ENCODE data around the gene MTG1.
"Not testable (repeated sequence)": the region's sequence is repeated elsewhere in the genome, so short reads cannot be mapped to it uniquely, and the experiment has no call there.

The MTG1 gene

DNA sequence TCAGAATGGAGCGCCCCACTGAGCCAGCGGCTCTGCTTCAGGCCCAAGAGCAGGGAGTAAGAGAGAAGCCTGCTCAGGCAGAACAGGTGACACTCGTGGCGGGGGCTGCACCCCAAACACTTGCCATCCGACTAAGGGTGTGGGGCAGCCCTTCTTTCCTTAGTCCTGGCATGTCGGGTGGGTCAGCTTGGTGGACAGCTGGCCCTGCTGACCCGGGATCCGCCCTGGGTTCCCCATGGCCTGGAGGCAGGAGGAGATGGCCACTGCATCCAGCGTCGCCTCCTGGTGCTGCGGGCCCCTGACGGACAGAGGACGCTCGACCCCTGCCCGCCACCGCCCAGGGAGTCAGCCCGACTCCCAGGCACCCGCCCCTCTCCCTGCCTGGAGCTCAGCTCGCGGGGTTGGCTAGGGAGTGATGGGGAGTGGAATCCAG, 16.1 kb upstream of the MTG1 start:
- Histone ChIP-seq H3K4me3 (peak overlapping the region; percentile 49), H3K9me3 (no peaks in the 10 kb centered on the region), H3K27me3 (ENCODE audit: low read depth) (no peaks in the 10 kb centered on the region), H3K4me1 (peaks cover 31% of the 10 kb centered on the region), H3K36me3 (replicated peaks) (no peaks in the 10 kb centered on the region)
- in situ Hi-C loops (cut with MboI; ENCODE audit: low sequenced_read_pairs): no loop called here
- no peak for DNase-seq (ENCODE audit: low spot score in 2 of 2)

DNA sequence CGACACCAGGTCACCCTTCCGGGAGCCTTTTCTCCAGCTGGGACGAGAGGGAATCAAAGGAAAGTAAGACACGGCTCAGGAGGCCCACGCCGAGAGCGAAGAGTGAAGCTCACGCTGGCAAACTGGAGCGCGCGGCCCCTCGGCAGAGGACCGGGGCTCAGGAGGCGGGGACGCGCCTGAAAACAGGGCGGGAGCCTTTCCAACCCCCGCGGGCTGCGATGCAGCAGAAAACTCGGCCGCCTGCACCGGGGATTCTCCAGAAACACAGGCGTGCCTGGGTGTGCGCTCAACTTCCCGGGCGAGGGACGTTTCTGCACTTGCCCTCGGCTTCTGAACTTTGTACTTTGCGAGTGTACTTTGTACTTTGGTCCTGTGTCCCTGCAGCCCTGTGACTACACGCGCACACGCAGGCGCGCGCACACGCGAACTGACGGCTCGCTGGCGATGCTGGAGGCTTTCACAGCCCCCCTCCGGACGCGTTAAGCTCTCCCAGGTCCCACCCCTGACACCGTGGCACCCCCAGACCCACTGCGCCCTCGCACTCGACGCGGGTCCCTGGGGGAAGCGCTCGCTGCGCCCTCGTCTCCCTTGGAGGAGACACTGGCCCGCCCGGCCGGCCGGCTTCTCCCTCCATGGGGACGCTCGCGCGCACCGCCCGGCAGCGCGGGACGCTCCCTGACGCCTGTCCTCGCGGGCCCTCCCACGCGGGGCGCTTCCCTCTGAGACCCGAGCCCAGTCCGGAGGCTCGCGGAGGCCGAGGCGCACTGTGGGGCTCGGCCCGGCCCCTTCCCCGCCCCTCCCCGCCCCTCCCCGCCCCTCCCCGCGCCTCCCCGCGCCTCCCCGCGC, 15.5 kb upstream of the MTG1 start:
- H3K9me3 ChIP-seq: no peaks in the 10 kb centered on the region
- H3K27me3 ChIP-seq (ENCODE audit: low read depth): no peaks in the 10 kb centered on the region
- no peaks in the 10 kb centered on the region for H3K36me3 ChIP-seq (replicated peaks)
- peak; percentile 32 to 72 for DNase-seq (ENCODE audit: low spot score in 2 of 2)
- in situ Hi-C loops (cut with MboI; ENCODE audit: low sequenced_read_pairs): no loop called here
- H3K4me3 ChIP-seq: peak overlapping the region; percentile 49
- peaks cover 31% of the 10 kb centered on the region for H3K4me1 ChIP-seq

DNA sequence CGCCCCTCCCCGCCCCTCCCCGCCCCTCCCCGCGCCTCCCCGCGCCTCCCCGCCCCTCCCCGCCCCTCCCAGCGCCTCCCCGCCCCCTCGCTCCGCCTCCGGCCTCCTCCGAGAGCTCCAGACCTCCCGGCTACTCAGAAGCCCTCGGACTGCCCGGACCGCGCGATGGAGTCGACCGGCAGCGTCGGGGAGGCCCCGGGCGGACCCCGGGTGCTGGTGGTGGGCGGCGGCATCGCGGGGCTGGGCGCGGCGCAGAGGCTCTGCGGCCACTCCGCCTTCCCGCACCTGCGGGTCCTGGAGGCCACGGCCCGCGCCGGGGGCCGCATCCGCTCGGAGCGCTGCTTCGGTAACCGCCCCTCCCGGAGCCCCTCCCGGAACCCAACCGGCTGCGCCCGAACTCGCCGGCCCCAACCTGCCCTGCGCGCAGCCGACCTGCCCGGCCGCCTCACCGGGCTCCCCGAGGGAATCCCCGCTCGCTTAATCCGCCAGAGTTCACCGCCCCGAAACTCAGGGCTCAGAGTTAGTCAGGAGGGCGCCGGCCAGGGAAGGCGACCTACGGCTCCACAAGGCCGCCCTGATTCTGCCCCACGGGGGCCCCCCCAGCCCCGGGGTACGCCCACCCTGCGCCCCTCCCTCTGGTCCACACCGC, 14.7 kb upstream of the MTG1 start, which contains the start of gene PAOX:
Gene PAOX, plus strand, starts transcription at position 111 of the 649 bp plus-strand sequence. Its CDS starts 55 bp downstream, at position 166.
- Histone ChIP-seq H3K4me1 (peaks cover 25% of the 10 kb centered on the region), H3K4me3 (peak within 1 kb of the TSS; percentile 49), H3K9me3 (no peaks in the 10 kb centered on the region), H3K36me3 (replicated peaks) (no peaks in the 10 kb centered on the region), H3K27me3 (ENCODE audit: low read depth) (no peaks in the 10 kb centered on the region)
- in situ Hi-C loops (cut with MboI; ENCODE audit: low sequenced_read_pairs): no loop called here
- peak in 1 of 2 experiments; percentile 75 for DNase-seq (ENCODE audit: low spot score in 2 of 2)

DNA sequence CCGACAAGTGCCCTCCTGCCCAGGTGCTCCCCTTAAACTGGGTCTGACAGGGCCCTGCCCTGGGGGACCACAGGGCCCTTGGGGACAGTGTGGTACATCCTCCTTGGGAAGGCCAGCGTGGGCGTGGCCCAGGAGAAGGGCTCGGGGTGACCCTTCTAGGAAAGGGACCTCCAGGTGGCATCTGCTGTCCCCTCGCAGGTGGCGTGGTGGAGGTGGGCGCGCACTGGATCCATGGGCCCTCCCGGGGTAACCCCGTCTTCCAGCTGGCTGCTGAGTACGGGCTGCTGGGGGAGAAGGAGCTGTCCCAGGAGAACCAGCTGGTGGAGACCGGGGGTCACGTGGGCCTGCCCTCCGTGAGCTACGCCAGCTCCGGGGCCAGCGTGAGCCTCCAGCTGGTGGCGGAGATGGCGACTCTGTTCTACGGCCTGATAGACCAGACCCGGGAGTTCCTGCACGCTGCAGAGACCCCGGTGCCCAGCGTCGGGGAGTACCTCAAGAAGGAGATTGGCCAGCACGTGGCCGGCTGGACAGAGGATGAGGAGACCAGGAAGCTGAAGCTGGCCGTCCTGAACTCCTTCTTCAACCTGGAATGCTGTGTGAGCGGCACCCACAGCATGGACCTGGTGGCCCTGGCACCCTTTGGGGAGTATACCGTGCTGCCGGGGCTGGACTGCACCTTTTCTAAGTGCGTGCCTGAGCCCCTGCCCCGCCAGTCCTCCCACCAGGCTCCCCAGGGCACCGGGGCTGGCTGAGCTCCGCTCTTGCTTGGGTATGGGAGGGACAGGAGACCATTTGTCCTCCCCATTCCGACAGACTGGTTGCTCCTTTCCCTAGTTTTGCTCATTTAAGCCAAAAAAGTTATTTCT, 13.9 kb upstream of the MTG1 start:
- Histone ChIP-seq H3K4me1 (peaks cover 17% of the 10 kb centered on the region), H3K4me3 (no peak overlapping the region), H3K9me3 (no peaks in the 10 kb centered on the region), H3K36me3 (replicated peaks) (no peaks in the 10 kb centered on the region), H3K27me3 (ENCODE audit: low read depth) (no peaks in the 10 kb centered on the region)
- DNase-seq (ENCODE audit: low spot score in 2 of 2): no peak
- in situ Hi-C loops (cut with MboI; ENCODE audit: low sequenced_read_pairs): no loop called here

DNA sequence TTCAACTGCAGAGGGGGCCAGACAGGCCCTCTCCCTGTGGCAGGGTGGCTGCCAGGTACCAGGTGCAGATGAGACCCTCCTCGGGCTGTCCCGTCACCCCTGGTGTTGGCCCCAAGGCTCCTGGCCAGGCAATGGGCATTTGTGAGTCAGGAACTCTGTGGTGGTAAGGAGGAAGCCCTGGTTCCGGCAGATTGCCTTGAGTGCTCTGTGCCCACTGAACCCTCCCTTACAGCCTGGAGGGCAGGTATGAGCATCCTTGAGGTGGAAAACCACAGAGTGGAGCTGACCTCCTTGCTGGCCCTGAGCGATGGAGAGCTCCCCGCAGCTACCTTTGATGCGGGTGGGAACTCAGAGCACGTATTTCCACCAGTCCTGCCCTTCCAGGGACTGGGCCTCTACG, 12.9 kb upstream of the MTG1 start:
- no peaks in the 10 kb centered on the region for H3K9me3 ChIP-seq
- no peak overlapping the region for H3K4me3 ChIP-seq
- in situ Hi-C loops (cut with MboI; ENCODE audit: low sequenced_read_pairs): no loop called here
- H3K36me3 ChIP-seq (replicated peaks): no peaks in the 10 kb centered on the region
- DNase-seq (ENCODE audit: low spot score in 2 of 2): no peak
- peaks cover 9% of the 10 kb centered on the region for H3K4me1 ChIP-seq
- no peaks in the 10 kb centered on the region for H3K27me3 ChIP-seq (ENCODE audit: low read depth)

DNA sequence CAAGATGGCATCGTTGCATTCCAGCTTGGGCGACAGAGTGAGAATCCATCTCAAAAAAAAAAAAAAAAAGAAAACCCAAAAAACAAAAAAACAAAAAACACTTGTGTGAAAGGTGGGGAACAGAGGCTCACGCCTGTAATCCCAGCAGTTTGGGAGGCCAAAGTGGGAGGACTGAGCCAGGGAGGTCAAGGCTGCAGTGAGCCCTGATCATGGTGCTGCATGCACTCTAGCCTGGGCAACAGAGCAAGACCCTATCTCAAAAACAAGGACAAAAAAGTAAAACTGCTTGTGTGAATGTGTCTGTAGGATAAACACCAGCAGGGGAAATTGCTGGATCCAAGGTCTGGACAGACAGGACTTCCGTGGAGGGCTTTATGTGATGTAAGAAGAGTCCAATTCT, 10.4 kb upstream of the MTG1 start:
- no peak for DNase-seq (ENCODE audit: low spot score in 2 of 2)
- in situ Hi-C loops (cut with MboI; ENCODE audit: low sequenced_read_pairs): no loop called here
- no peaks in the 10 kb centered on the region for H3K27me3 ChIP-seq (ENCODE audit: low read depth)
- no peaks in the 10 kb centered on the region for H3K4me1 ChIP-seq
- H3K4me3 ChIP-seq: no peak overlapping the region
- H3K36me3 ChIP-seq (replicated peaks): no peaks in the 10 kb centered on the region
- no peaks in the 10 kb centered on the region for H3K9me3 ChIP-seq

DNA sequence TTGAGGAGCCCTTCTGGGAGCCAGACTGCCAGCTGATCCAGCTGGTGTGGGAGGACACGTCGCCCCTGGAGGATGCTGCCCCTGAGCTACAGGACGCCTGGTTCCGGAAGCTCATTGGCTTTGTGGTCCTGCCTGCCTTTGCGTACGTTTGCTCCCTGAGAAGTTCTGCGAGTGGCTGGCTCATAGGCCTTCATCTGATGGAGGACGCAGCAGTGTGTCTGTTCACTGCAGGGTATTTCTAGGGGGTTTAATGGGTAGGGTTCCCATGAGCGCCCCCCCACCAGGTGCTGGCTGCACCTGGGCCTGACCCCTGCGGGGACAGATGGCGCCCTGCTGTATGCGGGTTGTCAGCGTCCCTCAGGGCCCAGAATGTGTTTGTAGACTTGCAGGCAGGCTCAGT, 9.9 kb upstream of the MTG1 start:
- DNase-seq (ENCODE audit: low spot score in 2 of 2): no peak
- no peak overlapping the region for H3K4me3 ChIP-seq
- in situ Hi-C loops (cut with MboI; ENCODE audit: low sequenced_read_pairs): no loop called here
- no peaks in the 10 kb centered on the region for H3K9me3 ChIP-seq
- H3K4me1 ChIP-seq: no peaks in the 10 kb centered on the region
- no peaks in the 10 kb centered on the region for H3K27me3 ChIP-seq (ENCODE audit: low read depth)
- H3K36me3 ChIP-seq (replicated peaks): no peaks in the 10 kb centered on the region

DNA sequence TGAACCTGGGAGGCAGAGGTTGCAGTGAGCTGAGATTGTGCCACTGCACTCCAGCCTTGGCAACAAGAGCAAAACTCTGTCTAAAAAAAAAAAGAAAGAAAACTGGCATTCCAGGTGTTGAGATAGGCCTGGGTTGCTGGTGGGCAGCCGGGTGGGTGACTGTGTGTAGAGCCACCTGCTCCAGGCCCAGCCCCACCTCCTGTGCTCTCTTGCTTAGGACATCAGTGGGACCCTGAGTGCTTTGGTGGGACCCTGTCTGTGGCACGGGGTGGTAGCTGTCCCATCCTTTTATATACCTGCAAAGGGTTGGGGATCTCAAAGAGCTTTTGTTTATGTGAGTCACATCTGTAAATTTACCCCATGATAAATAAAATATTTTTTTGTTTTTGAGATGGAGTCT, 8.7 kb upstream of the MTG1 start:
- H3K27me3 ChIP-seq (ENCODE audit: low read depth): no peaks in the 10 kb centered on the region
- H3K9me3 ChIP-seq: no peaks in the 10 kb centered on the region
- DNase-seq (ENCODE audit: low spot score in 2 of 2): no peak
- no peaks in the 10 kb centered on the region for H3K36me3 ChIP-seq (replicated peaks)
- in situ Hi-C loops (cut with MboI; ENCODE audit: low sequenced_read_pairs): no loop called here
- no peak overlapping the region for H3K4me3 ChIP-seq
- no peaks in the 10 kb centered on the region for H3K4me1 ChIP-seq

DNA sequence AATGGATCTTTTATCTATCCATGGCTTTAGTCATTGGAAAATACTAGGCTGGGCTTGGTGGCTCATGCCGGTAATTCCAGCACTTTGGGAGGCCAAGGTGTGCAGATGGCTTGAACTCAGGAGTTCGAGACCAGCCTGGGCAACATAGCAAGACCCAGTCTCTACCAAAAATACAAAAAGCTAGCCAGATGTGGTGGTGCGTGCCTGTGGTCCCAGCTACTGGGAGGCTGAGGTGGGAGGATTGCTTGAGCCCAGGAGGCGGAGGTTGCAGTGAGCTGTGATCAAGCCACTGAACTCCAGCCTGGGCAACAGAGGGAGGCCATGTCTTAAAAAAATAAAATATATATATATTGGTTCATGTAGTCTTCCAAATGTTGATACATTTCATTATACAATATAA, 7.0 kb upstream of the MTG1 start:
- H3K4me1 ChIP-seq; DNase-seq (ENCODE audit: low spot score in 2 of 2); H3K36me3 ChIP-seq (replicated peaks); in situ Hi-C loops (cut with MboI; ENCODE audit: low sequenced_read_pairs); H3K4me3 ChIP-seq; H3K9me3 ChIP-seq; H3K27me3 ChIP-seq (ENCODE audit: low read depth): not testable (repeated sequence)

DNA sequence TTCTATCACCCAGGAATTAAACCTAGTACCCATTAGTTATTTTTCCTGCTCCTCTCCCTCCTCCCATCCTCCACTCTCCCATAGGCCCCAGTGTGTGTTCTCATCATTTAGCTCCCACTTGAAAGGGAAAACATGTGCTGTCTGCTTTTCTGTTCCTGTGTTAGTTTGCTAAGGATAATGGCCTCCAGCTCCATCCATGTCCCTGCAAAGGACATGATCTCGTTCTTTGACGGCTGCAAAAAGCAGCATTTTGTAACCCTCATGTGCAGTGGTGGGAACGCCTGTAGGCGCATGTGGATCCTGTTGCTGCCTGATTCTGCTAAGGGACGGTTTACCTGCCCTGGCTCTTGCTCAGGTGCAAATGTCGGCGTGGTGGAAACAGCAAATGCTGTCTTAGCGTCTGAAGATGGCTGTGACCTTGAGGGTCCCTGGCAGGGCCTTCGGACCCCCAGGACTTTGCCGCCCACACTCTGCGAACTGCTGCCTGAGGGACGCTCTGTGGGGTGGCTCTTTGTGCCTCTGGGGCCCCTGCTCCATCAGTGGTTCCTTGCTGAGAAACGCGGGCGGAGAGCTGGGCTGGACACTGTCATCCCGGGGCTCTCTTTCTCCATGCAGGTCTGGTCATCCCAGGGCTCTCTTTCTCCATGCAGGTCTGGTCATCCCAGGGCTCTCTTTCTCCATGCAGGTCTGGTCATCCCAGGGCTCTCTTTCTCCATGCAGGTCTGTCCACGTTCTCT, 5.6 kb upstream of the MTG1 start:
- Histone ChIP-seq H3K36me3 (replicated peaks) (no peaks in the 10 kb centered on the region), H3K9me3 (no peaks in the 10 kb centered on the region), H3K4me1 (peaks cover under 1% of the 10 kb centered on the region; the same call in 1 of the 2 replicates), H3K27me3 (ENCODE audit: low read depth) (no peaks in the 10 kb centered on the region), H3K4me3 (no peak overlapping the region)
- no peak for DNase-seq (ENCODE audit: low spot score in 2 of 2)
- in situ Hi-C loops (cut with MboI; ENCODE audit: low sequenced_read_pairs): no loop called here

DNA sequence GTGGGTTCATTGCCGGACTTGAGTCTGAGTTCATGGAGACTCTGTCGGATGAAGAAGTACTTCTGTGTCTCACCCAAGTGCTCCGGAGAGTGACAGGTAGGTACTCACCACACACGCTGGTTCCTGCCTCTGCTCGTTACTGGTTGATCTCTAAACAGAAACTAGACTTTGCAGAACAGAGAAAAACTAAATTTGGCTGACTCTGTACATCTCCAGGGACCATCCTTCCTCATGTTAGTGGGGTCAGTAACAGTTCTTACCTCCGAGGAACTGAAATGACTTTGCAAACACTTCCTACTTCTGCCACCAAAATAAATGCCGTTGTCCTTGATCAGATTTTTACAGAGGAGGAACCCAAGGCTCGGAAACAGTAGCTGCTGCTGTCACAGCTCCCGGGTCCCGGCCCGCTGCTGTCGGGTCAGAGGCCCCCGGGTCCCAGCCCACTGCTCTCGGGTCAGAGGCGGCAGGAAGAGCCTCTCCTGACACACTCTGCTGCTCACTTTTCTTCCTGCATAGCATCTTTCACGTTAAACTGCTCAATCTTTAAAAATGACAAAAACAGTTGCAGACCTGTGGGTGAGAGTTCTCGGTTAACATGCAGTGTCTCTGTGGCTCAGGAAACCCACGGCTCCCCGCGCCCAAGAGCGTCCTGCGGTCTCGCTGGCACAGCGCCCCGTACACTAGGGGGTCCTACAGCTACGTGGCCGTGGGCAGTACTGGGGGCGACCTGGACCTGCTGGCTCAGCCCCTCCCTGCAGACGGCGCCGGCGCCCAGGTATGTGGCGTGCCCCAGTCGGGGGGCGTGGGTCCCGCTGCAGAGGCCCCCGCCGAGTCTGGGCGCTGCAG, 4.8 kb upstream of the MTG1 start:
- in situ Hi-C loops (cut with MboI; ENCODE audit: low sequenced_read_pairs): no loop called here
- H3K9me3 ChIP-seq: no peaks in the 10 kb centered on the region
- peaks cover under 1% of the 10 kb centered on the region; the same call in 1 of the 2 replicates for H3K36me3 ChIP-seq (replicated peaks)
- no peaks in the 10 kb centered on the region for H3K27me3 ChIP-seq (ENCODE audit: low read depth)
- H3K4me3 ChIP-seq: no peak overlapping the region
- DNase-seq (ENCODE audit: low spot score in 2 of 2): no peak
- H3K4me1 ChIP-seq: peaks cover 4% of the 10 kb centered on the region; the same call in 1 of the 2 replicates

DNA sequence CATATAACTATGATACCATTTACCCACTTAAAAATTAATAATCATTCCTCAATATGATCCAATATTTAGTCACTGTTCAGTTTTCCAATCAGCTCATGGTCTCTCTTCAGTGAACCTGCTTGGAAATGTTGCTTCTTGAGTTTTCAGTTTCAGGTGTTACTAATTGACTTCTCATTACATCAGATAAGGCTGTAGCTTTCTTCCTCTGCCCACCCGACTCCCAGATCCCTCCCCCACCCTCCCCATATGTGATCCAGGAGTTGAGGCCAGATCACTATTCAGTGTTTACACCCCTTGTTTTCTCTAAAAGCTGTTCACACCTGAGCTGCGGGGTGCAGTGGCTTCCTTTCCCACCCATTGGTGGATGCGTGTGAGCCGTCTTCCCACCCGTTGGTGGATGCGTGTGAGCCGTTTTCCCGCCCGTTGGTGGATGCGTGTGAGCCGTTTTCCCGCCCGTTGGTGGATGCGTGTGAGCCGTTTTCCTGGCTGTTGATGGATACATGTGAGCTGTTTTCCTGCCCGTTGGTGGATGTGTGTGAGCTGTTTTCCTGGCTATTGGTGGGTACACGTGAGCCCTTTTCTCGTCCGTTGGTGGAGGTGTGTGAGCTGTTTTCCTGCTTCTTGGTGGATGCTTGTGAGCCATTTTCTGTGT, 3.2 kb upstream of the MTG1 start:
- Histone ChIP-seq H3K4me1 (peaks cover 4% of the 10 kb centered on the region; the same call in 1 of the 2 replicates), H3K4me3 (no peak overlapping the region), H3K36me3 (replicated peaks) (peaks cover 3% of the 10 kb centered on the region; the same call in 1 of the 2 replicates), H3K27me3 (ENCODE audit: low read depth) (no peaks in the 10 kb centered on the region), H3K9me3 (no peaks in the 10 kb centered on the region)
- in situ Hi-C loops (cut with MboI; ENCODE audit: low sequenced_read_pairs): no loop called here
- DNase-seq (ENCODE audit: low spot score in 2 of 2): no peak

Measured in HAP-1 (cell line).